ENCODE data around the gene PHYKPL.

The PHYKPL gene

GRCh38 chr5:178232124-178232919, at the start of gene PHYKPL:
Gene PHYKPL (minus strand): TSS chr5:178232802. CDS start chr5:178232550, 252 bp downstream.
- peak; percentile 77 for DNase-seq

DNA sequence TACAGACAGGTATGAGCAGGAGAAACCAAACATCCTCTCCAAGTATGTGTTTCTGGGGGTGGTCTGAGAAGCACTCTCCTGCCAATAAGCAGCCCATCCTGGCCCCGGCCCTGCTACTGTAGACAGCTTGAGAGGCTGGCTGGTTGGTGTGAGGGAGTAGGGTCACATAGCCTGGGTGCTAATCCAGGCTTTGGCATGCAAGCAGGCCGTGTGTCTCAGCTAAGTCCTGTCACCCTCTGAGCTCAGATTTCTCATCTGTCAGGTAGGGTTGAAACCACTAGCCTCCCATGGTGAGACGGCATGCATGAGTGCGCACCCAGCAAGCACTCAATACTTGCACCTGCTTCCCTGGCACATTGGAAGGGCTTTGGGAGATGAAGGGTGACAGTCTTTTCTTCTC, 49.8 kb upstream of the PHYKPL start:
- no peak for DNase-seq

- no peak for DNase-seq
These were observed 48.7 kb upstream of the PHYKPL start for GRCh38 chr5:178281331-178281730.

GRCh38 chr5:178280631-178281030, 48.0 kb upstream of the PHYKPL start:
- no peak for DNase-seq

GRCh38 chr5:178279723-178280438, 47.3 kb upstream of the PHYKPL start:
- DNase-seq, result peak; percentile 47

- DNase-seq, result no peak
These were observed 46.6 kb upstream of the PHYKPL start for GRCh38 chr5:178279026-178279722.

GRCh38 chr5:178278358-178279023, 45.9 kb upstream of the PHYKPL start:
- DNase-seq, result no peak

DNA sequence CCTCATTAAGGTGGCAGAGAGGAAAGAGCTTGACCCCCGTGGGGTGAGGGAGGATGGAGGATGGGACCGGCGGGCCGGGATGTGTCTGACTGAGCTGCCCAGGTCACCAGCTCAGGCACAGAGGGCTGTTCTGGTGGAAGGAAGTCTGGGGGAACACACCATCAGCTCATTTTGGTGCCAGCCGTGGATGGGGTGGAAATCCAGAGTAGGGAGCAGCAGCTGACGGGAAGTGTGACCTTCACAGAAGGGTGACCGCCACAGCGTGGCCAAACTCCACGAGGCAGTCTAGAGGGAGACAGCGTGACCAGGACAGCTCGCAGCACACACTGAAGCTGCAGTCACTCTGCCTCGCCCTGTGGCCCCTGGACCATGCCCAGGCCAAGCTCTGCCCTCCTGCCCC, 45.3 kb upstream of the PHYKPL start:
- DNase-seq, result no peak

DNA sequence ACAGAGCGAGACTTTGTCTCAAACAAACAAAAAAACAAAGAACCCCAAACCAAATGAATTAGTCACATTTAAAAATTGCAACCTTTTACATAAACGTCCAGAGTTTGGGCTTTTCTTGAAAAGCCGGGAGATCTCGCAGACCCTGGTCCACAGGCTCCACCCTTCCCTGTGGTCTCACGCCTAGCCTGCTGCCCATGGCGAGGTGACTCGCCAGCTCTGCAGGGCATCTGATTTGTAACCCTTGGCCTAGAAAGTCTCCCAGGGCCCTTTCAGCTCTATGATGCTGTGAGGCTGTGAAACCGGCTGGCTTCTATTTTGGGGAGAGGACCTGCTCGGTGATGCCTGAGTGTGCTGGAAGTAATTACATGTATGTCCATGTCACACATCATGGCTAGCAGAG, 44.7 kb upstream of the PHYKPL start:
- no peak for DNase-seq

DNA sequence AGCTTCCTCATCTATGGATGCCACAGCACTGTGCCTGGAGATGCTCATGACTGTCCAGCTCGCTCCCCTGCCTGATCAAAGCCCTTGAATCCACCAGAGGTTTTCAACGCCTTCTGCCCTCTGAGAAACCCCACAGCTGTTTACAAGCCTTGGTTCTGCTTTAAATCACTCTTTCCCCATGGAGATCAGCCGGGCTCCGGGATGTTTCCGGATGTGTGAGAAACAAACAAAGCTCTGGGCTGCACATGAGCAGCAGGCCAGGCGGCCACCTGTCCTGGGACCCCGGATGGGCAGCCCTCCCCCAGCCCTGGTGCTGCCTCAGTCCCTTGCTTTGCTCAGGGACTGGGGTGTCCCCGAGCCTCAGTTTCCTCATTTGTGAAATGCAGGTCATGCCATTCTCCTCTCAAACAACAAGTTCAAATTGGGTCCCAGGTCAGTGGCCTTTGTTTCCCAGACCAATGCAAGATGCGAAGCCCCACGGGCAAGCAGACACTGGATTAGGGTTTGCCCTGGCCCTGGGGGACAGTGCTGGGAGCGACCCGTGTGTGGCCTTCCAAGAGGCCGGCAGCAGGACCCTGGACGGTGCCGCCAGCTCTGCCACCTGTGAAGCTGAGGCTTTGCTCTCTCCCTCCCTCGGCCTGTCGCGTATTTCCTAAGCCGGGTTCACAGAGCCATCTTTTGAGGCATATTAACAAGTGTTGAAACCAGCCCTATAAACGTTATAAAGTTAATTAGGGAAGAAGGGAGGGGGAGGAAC, 42.4 kb upstream of the PHYKPL start:
- DNase-seq, result no peak

DNA sequence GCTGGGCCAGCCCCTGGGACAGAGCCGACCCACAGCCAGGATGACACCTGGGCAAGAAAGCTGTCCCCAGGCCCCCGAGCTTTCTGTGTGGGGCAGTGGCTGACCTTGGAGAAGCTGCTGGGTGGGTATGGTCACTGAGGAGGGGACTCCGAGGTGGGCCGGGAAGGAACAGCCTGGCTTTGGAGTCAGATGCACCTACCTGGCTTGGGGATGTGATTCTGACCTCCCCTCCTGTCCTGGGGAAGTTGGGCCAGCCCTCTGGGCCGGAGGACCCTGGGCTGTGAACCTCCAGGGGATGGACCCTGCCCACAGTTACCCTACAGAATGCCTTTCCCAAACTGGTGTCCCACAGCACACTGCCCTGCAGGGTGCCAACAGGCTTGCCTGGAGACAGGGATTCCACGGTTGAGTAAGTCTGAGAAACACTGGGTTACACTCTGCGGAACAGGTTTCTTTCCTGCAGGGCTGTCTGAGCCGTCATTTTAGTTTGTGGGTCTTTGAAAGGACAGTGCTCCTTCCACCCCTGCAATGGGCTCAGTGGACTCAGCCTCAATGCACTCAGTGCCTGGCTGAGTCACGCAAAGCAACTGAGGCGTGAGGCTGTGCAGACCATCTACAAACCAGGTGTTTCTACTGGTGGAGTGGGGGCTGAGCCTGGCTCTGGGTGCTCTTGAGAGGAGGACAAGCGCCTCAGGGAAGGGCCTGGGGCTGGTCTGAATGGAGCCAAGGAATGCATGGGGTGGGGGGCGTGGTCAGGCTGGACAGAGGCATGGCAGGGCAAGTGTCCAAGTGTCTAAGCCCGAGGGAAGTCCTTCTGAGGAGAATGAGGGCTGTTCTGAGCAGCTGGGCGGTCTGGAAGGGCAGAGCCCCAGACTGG, 41.3 kb upstream of the PHYKPL start:
- DNase-seq, result no peak

- DNase-seq, result no peak
These were observed 40.4 kb upstream of the PHYKPL start for GRCh38 chr5:178273041-178273440.

GRCh38 chr5:178272591-178272990, 40.0 kb upstream of the PHYKPL start:
- no peak for DNase-seq

DNA sequence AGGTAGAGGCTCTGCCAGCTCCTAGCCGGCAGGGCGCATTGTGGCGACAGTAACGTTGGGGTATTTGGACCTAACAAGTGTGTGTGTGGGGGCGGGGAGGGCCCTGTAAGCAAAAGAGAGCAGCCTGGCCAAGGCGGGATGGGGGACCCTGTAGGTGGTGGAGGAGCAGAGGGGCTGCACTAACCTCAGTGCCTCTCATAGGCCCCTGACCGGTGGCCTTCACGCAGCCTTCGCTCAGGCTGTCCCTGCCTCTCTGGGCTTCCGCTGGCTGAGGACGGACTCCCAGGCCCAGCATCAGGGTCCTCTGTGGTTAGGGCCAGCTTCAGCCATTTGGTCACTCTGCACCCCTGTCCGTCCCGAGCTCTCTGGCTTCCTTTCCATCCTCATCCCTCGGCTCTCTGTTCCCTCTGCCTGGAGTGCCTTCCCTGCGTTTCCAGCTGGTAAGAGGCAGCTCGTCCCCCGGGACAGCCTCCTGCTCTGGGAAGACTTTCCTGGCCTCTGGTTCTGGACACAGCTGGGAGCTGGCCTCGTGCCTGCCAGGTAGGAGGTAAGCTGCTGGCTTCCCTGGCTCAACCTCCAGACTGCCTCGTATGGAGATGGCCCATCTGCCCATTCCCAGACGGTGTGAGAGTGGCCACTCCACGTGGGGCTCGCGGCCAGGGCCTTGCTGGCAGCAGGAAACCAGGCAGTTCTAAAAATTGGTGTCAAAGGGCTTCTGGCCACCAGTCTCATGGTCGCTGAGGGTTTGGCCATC, 39.3 kb upstream of the PHYKPL start:
- DNase-seq, result no peak

DNA sequence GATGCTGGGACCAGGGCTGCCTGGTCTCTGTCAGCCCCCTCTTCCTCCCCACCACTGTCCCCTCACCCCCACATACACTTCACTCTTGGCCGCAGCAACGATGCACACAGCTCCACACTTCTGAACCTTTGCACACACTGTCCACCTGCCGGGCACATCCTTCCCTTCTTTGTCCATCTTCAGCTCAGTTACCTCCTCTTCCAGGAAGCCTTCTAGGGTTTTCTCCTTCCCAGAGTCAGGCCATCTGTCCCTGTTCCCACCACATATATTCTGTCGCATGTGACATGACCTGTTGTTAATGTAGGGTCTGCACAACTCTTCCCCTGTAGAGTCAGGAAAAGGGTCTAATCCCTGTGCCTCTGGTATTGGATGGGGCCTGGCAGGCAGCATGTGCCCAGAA, 38.6 kb upstream of the PHYKPL start:
- no peak for DNase-seq

GRCh38 chr5:178269499-178269898, 36.9 kb upstream of the PHYKPL start:
- no peak for DNase-seq

DNA sequence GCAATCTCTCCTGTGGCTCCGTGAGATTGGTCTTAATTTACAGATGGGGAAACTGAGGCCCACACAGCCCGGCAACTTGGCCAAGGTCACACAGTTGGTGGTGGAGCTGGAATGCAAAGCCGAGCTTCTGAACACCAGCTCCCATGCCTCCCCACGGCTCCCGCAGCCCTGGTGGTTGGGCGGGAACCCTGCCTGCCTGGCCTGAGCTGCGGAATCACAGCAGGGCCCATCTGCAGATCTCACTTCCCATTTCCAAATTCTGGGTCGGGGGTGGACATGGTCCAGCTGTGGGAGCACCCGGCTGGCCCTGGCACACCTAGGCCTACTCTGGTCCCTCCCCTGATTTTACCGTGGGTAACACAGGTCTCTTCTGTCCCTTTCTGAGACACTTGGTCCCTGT, 35.3 kb upstream of the PHYKPL start:
- DNase-seq, result no peak

- DNase-seq, result no peak
These were observed 34.6 kb upstream of the PHYKPL start for GRCh38 chr5:178267245-178267644.

DNA sequence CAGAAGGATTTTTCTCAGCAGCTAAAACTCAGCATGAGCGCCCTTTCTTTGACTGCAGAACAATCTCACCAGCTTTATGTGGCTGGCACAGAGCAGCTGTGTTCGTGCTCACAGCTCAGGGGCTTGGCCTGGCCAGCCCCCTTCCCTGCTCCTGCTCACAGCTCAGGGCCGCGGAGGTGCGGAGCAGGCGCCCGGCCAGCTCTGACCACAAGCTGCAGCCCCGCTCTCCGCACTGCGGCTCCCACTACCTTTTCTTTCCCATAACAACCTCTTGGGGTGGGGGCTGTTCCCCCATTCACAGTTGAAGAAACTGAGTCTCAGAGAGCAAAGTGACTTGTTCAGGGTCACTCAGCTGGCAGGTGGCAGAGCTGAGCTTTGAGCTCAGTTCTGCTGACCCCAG, 34.0 kb upstream of the PHYKPL start:
- no peak for DNase-seq

GRCh38 chr5:178265746-178266145, 33.1 kb upstream of the PHYKPL start:
- DNase-seq, result no peak

- DNase-seq, result no peak
These were observed 31.4 kb upstream of the PHYKPL start for GRCh38 chr5:178264044-178264443.

Measured in CD4-positive, alpha-beta T cell treated with Interleukin-21 for 1 hour (primary cell).